Fibroblast of peridontal ligament (primary cell): ENCODE measurements around the gene PPM1B.
"Not testable (repeated sequence)": the region's sequence is repeated elsewhere in the genome, so short reads cannot be mapped to it uniquely, and the experiment has no call there.

Experiments used
- DNase-seq: peaks from one replicate; pipeline ENCODE4 v3.0.0-alpha.2; 2010; ENCODE audit errors: extremely low read depth

The PPM1B gene

DNA sequence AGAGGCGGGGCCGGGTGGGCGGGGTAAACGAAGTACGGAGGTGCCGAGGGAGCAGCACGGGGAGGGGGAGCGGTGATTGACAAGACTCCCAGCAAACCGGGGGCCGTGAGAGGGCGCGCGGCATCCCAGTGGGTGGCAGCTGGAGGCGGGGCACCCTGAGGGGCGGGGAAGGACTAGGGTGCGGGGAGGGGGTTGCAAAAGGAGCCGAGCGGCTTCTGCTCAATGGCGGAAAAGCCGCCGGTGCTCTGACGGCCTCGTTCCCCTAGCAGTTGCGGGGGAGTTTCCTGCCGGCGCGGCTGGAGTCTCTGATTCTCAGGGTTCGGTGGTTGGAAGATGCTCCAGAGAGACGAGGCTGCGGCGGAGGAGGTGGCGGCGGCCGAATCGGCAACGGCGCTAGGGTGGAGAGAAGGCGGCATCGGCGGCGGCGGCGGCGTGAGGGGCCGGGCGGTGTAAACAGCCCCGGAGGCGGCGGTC lies at the start of gene PPM1B:
TSS of gene PPM1B (plus strand) at position 195 of the 474 bp plus-strand sequence. CDS start 32,325 bp downstream, outside the sequence.
- DNase-seq: no peak

DNA sequence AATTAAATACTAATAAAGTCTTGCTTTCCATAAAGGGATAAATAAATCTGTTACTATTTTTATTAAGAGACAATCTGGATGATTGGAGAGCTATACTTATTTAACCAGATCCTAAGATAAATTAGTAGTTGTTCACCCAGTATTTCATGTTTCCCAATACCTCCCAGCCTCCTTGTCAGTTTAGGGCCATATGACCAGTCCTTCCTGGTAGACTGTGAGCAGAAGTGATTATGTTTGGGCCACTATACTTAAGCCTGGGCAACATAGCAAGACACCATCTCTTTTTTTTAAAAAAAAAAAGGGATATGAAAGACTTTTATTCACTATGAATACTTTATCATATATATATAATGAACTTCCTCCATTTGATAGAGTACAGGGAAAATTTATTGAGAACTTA lies 48.8 kb upstream of the PPM1B start:
- DNase-seq: no peak

DNA sequence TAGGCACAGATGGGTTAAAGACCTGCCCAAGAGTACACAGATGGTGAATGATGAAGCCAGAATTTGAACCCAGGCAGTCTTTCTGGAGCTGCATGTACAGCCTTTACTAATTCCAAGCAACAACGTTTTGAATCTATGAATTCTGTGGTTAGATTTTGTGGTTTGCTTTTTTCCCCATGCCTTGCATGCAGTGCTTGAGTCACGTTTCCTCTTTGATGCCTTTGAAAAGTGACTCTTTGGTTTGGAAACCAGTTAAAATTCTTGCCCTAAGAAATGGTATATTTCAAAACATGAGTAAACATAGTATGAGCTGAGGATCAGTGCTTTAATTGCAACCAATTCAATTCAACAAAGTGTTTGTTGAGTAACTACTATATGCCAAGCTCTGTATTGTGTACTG lies 48.2 kb upstream of the PPM1B start:
- peak; percentile 96 for DNase-seq

DNA sequence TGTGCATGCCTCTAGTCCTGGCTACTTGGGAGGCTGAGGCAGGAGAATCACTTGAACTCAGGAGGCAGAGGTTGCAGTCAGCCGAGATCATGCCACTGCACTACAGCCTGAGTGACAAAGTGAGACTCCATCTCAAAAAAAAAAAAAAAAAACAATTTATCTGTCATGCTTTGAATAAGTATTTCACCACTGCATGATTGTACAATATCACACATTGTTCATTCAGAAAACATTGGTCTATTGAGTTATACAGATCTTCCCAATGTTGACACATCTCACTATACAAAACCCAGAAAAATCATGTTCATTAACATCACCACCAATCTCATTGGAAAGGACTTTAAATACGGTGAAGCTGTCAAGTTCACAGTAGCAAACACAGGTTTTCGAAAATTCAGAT lies 46.8 kb upstream of the PPM1B start:
- no peak for DNase-seq

DNA sequence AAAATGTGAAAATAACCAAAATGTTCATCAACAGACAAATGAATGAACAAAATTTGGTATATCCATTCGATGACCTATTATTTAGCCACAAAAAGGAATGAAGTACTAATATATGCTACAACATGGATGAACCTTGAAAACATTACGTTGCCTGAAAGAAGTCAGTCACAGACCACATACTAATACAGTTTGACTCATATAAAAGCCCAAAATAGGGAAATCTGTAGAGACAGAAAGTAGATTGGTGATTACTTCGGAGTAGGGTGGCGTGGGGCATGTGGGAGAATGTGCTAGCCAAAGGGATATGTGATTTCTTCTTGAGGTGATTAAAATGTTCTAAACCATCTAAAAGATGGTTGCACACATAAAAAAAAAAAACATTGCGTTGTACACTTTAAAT lies 44.2 kb upstream of the PPM1B start:
- DNase-seq: no peak

DNA sequence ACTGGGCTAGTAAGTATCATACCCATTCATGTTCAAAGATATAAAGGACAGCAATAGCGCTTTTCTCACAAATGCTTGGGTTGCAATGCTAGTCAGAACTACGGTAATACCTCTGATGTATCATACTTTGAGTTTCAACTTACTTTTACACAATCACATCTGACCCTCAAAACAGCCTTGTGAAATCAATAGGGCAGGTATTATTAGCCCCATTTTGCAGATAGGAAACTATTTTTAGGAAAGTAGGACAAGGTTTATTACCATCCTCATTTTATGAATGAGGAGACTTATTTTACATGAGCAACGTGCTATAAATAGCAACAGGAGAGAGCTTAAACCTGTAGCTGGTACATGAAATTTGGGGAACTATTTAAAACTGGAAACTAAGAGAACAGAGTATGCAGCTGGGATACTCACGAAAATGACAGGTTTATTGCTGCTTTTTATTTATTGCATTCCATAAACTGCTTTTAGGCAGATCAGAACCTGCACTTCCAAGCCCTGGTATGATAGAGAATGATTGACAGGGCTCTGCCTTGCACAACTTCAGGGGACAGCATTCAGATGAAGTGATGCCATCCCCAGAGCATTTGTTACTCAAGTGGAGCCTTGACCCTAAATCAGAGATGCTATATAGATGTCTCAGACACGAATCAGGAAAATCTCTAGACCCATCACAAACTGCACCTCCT lies 42.4 kb upstream of the PPM1B start:
- no peak for DNase-seq

DNA sequence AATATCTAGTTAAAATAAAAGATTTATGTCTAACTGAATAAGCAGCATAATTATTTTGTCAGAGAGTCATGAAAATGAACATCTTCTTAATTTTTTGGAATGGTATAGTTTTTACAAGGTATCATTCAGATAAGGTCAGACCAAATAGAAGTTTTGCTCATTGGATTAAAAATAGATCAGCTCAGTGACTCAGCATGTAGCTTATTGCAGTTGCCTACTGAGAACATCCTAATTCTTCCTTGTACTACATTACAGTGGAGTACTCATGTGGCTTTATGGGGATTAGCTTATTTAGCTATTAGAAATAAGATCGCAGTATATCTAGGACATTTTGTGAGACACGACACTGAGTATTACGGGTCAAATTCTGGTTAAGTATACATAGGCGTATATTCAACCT lies 38.2 kb upstream of the PPM1B start:
- DNase-seq: peak; percentile 77

DNA sequence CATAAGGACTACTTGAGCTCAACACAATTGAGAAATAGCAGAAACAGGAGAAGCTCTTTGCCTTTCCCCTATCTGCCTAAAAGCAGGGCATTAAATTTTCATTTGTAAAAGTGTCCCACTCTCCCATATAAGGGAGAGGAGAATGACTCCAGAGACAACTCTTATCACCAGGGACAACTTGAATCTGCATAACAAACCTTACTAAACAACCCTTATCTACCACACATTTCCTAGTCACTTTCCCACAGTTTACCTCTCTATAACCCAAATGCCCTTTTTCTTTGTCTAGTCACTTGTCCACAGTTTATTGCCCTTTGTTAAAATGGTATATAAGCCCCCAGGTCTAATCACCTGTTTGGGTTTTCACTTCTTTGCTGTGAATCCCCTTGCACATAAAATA lies 37.5 kb upstream of the PPM1B start:
- DNase-seq: no peak

DNA sequence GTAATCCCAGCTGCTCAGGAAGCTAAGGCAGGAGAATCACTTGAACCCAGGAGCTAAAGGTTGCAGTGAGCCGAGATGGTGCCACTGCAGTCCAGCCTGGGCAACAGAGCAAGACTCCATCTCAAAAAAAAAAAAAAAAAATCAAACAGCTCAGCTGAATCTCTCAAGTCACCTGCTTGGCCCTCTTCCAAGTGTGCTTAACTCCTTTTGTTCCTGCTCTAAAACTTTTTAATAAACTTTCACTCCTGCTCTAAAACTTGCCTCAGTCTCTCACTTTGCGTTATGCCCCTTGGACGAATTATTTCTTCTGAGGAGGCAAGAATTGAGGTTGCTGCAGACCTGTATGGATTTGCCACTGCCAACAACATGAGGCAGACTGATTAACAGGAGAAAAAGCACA lies 35.1 kb upstream of the PPM1B start:
- DNase-seq: not testable (repeated sequence)

DNA sequence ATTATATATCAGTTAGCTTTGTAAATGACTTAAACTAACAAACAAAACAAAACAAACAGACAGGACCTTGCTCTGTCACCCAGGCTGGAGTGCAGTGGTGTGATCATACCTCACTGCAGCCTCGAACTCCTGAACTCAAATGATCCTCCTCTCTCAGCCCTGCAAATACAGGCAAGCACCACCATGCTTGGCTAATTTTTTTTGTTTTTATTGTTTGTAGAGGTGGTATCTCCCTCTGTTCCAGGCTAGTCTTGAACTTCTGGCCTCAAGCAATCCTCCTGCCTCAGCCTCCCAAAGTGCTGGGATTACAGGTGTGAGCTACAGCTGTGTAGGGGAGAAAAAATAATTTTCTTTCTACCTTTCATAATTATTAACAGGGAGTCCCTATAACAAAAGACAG lies 33.8 kb upstream of the PPM1B start:
- no peak for DNase-seq

DNA sequence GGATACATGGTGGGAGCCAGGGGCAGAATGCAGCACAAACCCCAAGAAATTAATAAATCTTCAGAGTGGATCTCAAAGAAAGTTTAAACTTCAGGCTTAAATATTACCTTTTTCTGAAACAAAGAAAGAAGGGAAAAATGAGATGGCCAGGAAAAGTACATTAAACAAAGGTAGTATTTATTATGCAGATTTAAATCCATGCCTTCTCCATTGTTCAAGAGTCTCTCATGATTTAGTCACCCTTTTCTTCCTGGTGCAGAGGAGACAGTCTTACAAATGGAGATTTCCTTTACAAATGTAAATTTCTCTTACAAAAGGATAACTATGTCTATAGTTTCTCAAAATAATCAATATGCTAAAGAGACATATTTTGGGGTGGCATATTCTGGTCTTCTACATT lies 33.4 kb upstream of the PPM1B start:
- DNase-seq: no peak

DNA sequence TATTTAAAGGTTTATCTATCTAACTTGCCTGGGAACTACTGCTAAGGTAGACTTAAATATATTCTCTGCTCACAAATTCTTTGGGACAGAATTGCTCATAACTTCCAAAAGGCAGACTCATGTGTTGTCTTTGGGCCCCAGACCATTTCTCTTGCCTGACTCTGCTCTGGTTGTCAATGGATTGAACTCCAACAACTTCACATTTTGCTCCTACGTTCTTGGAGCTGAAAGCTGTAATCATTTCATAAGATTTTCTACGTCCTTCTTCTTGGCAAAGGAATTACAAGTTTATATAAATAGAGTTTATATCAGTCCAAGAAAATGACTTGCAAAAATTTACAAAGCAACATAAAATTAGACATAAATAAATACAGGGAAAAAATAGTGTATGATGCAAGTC lies 32.9 kb upstream of the PPM1B start:
- peak; percentile 86 for DNase-seq

DNA sequence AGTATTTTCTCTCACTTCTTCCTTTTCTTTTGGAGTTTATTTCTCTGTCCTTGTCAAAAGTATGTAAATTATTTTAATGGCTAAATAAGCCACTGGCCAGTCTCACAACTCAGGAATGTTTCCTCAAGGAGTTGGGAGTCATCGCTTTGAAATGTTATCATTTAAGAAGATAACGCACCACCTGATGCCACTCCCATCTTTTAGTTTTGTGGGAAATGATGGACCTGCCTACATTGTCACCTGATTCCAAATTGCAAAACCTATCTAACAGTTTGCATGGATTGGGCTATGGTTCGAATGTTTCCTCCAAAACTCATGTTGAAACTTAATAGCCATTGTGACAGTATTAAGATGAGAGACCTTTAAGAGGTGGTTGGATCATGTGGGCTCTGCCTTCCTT lies 32.4 kb upstream of the PPM1B start:
- DNase-seq: peak; percentile 70

DNA sequence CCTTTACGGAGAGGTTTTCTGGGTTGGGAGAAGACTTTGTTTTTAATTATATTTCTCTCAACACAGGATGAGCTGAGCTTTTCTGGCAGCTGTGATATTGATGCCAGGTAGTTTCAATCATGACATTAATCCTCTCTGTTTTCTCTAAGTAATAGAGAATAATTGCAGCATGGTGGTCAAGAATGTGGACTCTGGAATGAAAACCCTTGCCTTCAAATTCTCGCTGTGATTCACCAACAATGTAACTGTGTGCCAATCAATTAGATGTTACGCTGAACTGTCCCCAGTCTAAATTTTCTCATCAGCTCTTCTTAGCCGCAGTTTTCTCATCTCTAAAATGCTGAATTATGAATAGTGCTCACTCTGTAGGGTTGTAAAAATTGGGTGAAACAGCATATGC lies 31.6 kb upstream of the PPM1B start:
- no peak for DNase-seq

DNA sequence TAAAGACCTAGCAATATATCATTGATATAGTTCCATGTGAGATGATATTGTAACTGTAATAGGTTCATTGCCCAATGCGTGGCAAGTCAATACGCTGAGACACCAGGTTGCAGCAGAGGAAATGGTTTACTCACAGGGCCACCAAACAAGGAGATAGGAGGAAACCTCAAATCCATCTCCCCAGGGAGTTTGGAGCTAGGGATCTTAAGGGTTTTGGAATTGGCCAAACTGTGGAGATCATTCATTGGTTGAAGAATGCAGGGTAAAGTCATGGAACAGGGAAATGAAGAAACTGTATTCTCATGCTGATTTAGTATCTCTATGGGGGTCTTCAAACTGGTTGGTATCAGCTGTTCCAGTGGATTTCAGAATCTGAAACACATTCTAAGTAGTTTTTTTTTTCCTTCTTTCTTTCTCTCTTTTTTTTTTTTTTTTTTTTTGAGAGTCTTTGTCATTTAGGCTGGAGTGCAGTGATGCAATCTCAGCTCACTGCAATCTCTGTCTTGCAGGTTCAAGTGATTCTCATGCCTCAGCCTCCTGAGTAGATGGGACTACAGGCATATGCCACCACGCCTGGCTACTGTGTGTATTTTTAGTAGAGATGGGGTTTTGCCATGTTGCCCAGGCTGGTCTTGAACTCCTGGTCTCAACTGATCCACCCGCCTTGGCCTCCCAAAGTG lies 30.7 kb upstream of the PPM1B start:
- DNase-seq: no peak

DNA sequence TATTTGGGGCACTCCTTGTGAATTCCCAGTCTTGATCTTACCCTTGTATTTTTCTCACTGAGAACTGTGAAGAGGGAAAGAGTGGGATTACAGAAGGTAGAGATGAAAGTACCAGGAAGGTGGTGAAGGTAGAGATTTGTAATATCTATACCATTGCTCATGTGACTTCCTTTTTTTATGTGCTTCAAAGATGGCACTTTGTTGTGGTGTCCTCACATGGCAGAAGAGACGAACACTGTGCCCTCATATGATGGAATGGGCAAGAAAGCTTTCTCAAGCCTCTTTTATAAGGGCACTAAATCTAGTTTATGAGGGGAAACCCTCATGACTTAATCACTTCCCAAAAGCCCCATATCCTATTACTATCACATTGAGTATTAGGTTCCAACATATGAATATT lies 28.9 kb upstream of the PPM1B start:
- no peak for DNase-seq

DNA sequence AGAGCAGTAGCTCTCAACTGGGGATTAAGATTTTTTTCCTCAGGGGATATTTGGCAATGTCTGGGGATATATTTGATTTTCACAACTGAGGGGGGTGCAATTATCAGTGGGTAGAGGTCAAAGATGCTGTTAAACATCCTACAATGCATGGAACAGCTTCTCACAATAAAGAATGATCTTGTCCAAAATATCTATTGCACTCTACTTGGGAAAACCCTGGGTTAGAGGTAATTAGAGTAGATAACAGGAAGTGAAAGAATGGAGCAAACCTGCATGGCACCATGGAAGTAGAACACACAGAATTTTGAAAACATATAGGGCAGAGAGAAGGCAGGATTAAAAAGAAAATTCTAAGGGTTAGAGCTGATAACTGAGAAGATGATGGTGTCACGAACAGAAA lies 26.4 kb upstream of the PPM1B start:
- no peak for DNase-seq

DNA sequence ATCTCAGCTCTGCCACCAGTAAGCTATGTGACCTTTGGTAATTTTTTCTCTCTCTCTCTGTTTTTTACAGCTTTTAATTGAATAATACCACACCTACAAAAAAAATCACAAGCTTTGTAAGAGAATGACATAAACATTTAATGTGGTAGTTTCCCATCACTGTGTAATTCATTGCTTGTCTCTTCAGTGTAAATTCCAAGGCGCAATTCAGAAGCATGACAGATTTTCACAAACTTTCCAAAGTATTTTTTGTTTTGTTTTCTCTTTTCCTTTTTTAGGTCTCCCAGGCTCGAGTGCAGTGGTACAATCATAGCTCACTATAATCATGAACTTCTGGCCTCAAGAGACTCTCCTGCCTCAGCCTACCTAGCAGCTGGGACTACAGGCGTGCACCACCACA lies 25.0 kb upstream of the PPM1B start:
- DNase-seq: no peak

DNA sequence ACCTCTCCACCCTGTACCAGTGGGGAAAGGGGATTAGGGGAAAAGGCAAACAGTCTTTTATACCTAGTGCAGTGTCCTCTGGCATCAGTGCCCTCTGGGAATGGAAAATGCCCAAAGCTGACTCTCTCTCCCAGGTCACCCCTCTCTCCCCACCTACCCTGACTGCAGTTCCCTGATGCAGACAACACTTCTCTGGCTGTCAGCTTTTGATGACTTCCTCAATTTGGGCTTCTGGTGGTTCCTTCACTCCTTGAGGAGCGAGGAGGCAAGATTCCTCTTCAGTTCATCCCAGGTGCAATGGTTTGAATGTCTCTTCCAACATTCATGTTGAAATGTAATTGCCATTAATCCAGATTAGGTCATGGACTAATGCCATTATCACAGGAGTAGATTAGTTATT lies 19.7 kb upstream of the PPM1B start:
- no peak for DNase-seq

DNA sequence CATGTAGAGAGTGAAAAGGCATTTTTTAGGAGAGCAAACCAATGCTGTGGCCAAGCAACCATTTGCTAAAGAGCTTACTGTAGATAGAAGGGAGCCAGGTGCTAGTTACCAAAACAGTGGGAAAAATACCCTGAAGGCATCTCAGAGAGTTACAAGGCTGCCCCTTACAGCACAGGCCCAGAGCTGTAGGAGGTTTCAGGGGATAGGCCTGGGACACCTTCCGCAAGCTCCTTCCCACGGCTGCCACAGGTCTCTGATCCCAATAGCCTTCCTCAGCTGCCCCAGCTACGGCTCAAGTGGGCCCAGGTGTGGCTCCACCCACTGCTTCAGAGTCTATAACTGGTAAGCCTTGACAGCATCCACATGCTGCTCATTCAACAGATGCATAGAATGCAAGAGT lies 18.2 kb upstream of the PPM1B start:
- no peak for DNase-seq

DNA sequence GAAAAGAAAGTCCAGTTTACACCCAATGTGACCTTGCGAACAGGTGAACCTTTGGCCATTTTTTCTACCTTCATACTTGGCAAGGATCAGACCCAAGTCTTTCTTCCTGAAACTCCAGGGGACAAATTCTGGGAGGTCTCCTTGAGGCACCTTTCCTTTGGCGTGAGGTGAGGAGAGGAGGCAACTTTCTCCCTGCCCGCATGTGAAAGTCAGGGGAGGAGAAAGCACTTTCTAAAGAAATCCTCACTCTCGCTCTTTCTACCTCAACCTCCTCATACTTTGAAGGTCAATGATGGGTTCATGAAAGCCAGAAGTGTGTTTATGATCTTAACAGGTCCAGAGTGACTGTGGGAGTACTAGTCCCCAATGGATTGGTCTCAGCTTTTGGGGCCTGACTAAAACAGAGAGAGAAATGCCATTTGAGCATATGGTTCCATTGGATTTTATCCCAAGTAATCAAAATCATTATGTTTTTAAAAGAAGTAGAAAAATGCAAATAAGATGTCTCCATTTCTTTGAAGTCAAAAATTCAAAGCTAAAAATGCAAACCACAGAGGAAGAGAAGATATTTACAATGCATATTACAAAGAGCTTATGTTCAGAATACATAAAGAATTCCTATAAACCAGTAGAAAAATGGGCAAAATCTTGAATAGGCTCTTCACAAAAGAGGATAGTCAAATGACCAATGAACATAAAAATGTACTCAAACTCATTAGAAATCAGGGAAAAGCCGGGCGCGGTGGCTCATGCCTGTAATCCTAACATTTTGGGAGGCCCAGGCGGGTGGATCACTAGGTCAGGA lies 15.6 kb upstream of the PPM1B start:
- no peak for DNase-seq

DNA sequence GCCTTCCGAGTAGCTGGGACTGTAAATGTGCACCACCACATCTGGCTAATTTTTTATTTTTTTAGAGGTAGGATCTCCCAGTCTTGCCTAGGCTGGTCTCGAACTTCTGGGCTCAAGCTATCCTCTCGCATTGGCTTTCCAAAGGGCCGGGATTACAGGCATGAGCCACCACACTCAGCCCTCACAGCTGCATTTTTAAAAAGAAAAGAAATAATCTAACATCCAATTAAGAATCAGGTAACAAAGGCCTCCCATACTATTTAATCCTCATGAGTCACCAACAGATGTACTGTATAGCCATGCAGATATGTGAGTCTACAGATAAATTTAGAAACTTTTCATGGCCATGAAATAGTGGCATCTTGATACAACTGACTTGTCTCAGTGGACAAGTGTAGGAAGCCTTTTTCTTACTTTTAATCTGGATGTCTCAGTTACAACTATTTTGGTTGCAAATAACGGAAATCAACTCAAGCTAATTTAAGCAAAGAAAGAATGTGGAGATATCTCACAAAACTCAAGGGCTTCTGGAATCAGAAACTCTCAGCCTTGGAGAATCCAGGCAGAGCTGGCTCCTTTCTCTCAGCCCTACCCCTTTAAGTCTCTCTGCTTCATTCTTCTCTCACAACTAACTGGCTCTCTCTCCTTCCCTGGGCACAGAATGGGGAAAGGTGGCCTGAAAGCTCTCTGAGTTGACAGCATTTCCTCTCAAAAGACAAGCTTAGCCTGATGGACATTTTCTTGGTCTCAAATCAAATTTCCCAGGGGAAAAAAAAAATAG lies 12.8 kb upstream of the PPM1B start:
- no peak for DNase-seq
